Testis (tissue), 3 donors: Measurements from ENCODE around the gene MAGI2. TPM values are rescaled to one million over a fixed set of nuclear protein-coding genes. Genes with fewer than 3 reads are reported as not detected.

Source experiments
- DNase-seq: peaks from one replicate; pipeline ENCODE4 v3.0.0-alpha.2; 2019
- H3K27ac ChIP-seq, 2 donors: fragments of 200-600 bp; sonication (generic); one replicate each; pipeline ENCODE4 v1.5.1; 2019
- H3K27me3 ChIP-seq: fragments of 200-600 bp; sonication (generic); one replicate; pipeline ENCODE4 v1.5.1; 2019
- H3K36me3 ChIP-seq: fragments of 200-600 bp; sonication (generic); one replicate; pipeline ENCODE4 v1.5.1; 2017; ENCODE audit warnings: low read depth; ENCODE audit errors: missing control alignments
- H3K4me1 ChIP-seq: fragments of 200-600 bp; sonication (generic); one replicate; pipeline ENCODE4 v1.5.1; 2019
- H3K4me3 ChIP-seq, 2 donors: fragments of 200-600 bp; sonication (generic); one replicate each; pipeline ENCODE4 v1.5.1; 2017 to 2019
- H3K9me3 ChIP-seq: fragments of 200-600 bp; sonication (generic); one replicate; pipeline ENCODE4 v1.5.1; 2017
- CTCF ChIP-seq, 3 experiments: fragments of 450-650 bp in 2 of 3; fragments of 200-600 bp in 1 of 3; sonication (generic) in 1 of 3; IDR thresholded peaks; one replicate each; pipeline ENCODE4 v1.5.1; 2016 to 2019; ENCODE audit warnings: antibody characterized with exemption in 3 of 3, mild to moderate bottlenecking in 2 of 3, moderate library complexity in 1 of 3
- POLR2A ChIP-seq: fragments of 450-650 bp; IDR thresholded peaks from one replicate; pipeline ENCODE4 v1.6.1; 2017; ENCODE audit warnings: antibody characterized with exemption, mild to moderate bottlenecking, moderate library complexity
- WGBS, 2 donors: methylation state at CpG; one replicate each; pipeline ENCODE4 v1.1.5; 2018; 5-methylcytosine and 5-hydroxymethylcytosine counted together
- intact Hi-C: fragments of 100-400 bp; cut with DNase I; formaldehyde crosslinking; loops from one replicate; pipeline ENCODE4 v1.15.1; 2023; ENCODE audit warnings: low total_unique reads
- polyA plus RNA-seq: library from polyadenylated mRNA; stranded (reverse); fragments of 350-450 nt; fragmentation: Illumina TruSeq; extraction: RNeasy Lipid Tissue Mini Kit (QIAGEN cat#74804); gene quantifications from one replicate; pipeline ENCODE4 v1.2.3, GENCODE V29; 2014; ENCODE audit warnings: low read depth, low replicate concordance; ENCODE audit not compliant: insufficient read depth
- total RNA-seq, 2 donors: library from RNA; depleted of rRNA; stranded (reverse); fragments of >200 nt; gene quantifications; one replicate each; pipeline ENCODE4 v1.2.3, GENCODE V29; 2016

MAGI2 gene
- total and polyA plus RNA-seq, 3 donors from 2014 or later, result 11.2 to 13.1 (median 12.4) TPM

GRCh38 chr7:78683566-78683965 is 769.9 kb downstream of the MAGI2 start:
- H3K4me3 ChIP-seq, result no peak overlapping the region
- no peaks in the 10 kb centered on the region for H3K4me1 ChIP-seq
- H3K36me3 ChIP-seq, result no peaks in the 10 kb centered on the region
- no peaks in the 10 kb centered on the region for H3K27me3 ChIP-seq
- no peak for DNase-seq
- H3K9me3 ChIP-seq, result no peaks in the 10 kb centered on the region
- intact Hi-C loops, result no loop called here
- no peak for TF ChIP-seq CTCF (IDR thresholded peaks at IDR 0.05)
- TF ChIP-seq POLR2A, result no peak
- H3K27ac ChIP-seq, result no peak overlapping the region
- WGBS, 2 donors, result 29 to 42% methylated on average over 1 of the region's 1 CpG

- TF ChIP-seq POLR2A, result no peak
- TF ChIP-seq CTCF (IDR thresholded peaks at IDR 0.05), result no peak
- Histone ChIP-seq H3K9me3 (no peaks in the 10 kb centered on the region), H3K36me3 (no peaks in the 10 kb centered on the region), H3K27ac (no peak overlapping the region), H3K27me3 (no peaks in the 10 kb centered on the region), H3K4me3 (no peak overlapping the region), H3K4me1 (no peaks in the 10 kb centered on the region)
- WGBS, 2 donors, result 89 to 93% methylated on average over 6 of the region's 6 CpGs
- DNase-seq, result no peak
- intact Hi-C loops, result no loop called here
Observed at GRCh38 chr7:78679112-78679876, 774.2 kb downstream of the MAGI2 start.

GRCh38 chr7:78677391-78677790 is 776.1 kb downstream of the MAGI2 start:
- Histone ChIP-seq H3K27ac (no peak overlapping the region), H3K36me3 (no peaks in the 10 kb centered on the region), H3K27me3 (no peaks in the 10 kb centered on the region), H3K9me3 (no peaks in the 10 kb centered on the region), H3K4me1 (no peaks in the 10 kb centered on the region), H3K4me3 (no peak overlapping the region)
- intact Hi-C loops, result no loop called here
- no peak for TF ChIP-seq CTCF (IDR thresholded peaks at IDR 0.05)
- no peak for TF ChIP-seq POLR2A
- WGBS, 2 donors, result 93 to 95% methylated on average over 2 of the region's 2 CpGs
- DNase-seq, result no peak

GRCh38 chr7:78675511-78675910 is 778.0 kb downstream of the MAGI2 start:
- 91 to 97% methylated on average over 3 of the region's 3 CpGs for WGBS, 2 donors

More at GRCh38 chr7:78675511-78675910, 778.0 kb downstream of the MAGI2 start:
- Histone ChIP-seq H3K9me3 (no peaks in the 10 kb centered on the region), H3K4me1 (no peaks in the 10 kb centered on the region), H3K36me3 (no peaks in the 10 kb centered on the region), H3K27ac (no peak overlapping the region), H3K4me3 (no peak overlapping the region), H3K27me3 (no peaks in the 10 kb centered on the region)
- intact Hi-C loops, result no loop called here
- DNase-seq, result no peak
- no peak for TF ChIP-seq POLR2A
- no peak for TF ChIP-seq CTCF (IDR thresholded peaks at IDR 0.05)
